Mucosa of gallbladder (tissue), 1 donor: Measurements from ENCODE around the gene KDM2A. TPM values are rescaled to one million over a fixed set of nuclear protein-coding genes. Genes with fewer than 3 reads are reported as not detected.
"Not testable (repeated sequence)": the region's sequence is repeated elsewhere in the genome, so short reads cannot be mapped to it uniquely, and the experiment has no call there.

Experiments used
- DNase-seq: peaks from one replicate; pipeline ENCODE4 v3.0.0-alpha.2; 2020; ENCODE audit warnings: low spot score
- total RNA-seq: library from RNA; stranded (reverse); gene quantifications from one replicate; pipeline ENCODE4 v1.2.1, GENCODE V29; 2021
- donor health status: DM: no; HTN: no; CAD: no.

The KDM2A gene
- total RNA-seq, 1 donor from 2014 or later, result 76.9 TPM

DNA sequence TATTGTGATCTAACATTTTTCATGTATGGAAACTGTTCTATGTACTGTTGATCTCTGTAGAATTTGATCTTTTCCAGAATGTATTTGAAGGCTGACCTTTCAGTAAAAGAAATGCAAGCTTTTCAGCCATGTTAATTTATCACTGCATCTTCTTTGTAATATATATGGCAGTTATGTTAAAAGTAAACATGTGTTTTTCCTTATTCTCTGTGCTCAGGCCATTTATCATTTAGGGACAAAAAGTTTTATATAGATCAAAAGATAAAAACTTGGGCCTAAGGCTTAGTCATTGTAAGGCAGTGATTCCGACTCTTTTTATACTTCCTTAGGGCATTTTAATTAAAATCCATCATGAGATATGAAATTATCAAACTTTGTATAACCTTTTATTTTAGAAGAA, 48.7 kb downstream of the KDM2A start:
- DNase-seq, result no peak

DNA sequence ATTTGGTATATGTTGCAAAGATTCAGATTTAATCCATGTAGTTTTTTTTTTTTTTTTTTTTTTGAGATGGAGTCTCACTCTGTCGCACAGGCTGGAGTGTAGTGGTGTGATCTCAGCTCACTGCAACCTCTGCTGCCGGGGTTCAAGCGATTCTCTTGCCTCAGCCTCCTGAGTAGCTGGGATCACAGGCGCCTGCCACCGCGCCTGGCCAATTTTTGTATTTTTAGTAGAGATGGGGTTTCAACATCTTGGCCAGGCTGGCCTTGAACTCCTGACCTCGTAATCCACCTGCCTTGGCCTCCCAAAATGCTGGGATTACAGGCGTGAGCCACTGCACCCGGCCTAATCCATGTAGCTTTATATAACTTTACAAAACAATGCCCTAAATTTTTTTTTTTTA, 49.8 kb downstream of the KDM2A start:
- DNase-seq, result not testable (repeated sequence)

DNA sequence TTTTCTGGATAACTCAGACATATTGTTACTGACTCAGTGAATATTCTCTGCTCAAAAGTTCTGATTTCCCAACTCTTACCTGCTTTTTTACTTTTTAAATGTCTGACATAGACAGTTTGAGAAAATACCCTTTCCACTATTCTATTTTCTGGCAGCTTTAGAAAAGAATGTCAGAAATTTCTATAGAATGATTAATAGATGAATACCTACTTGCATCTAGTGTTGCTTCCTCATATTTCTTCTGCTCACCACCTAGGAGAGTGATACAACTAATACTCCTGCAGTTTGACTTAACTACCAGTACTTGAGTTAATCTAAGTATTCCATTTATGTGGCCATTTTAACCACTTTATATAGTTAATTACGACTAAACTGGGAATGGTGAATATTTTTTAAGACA, 55.2 kb downstream of the KDM2A start:
- no peak for DNase-seq

DNA sequence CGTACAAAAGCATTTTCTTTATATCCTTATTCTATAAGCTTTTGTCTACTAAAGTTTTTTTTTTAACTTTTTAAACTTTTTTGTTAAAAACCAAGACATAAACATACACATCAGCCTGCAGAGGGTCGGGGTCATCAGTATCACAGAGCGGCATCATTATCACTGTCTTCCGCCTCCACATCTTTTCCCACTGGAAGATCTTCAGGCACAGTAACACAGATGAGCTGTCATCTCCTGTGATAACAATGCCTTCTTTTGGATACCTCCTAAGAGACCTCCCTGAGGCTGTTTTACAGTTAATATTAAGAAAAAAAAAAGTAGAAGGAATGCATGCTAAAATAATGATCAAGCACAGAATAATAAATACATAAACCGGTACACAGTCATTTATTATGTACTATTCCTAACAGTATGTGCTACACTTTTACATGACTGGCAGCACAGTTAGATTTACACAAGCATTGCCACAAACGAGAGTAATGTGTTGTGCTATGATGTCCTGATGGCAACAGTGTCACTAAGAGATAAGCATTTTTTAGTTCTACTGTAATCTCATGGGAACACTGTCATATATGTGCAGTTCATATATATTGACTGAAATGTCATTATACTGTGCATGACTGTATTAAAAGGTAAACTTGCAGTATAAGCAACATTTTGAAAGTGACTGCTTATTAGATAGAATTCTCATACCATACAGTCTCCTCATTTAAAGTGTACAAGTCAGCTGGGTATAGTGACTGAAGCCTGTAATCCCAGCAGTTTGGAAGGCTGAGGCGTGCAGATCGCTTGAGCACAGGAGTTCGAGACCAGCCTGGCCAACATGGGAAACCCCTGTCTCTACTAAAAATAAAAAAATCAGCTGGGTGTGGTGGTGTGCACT, 58.6 kb downstream of the KDM2A start:
- DNase-seq, result no peak

DNA sequence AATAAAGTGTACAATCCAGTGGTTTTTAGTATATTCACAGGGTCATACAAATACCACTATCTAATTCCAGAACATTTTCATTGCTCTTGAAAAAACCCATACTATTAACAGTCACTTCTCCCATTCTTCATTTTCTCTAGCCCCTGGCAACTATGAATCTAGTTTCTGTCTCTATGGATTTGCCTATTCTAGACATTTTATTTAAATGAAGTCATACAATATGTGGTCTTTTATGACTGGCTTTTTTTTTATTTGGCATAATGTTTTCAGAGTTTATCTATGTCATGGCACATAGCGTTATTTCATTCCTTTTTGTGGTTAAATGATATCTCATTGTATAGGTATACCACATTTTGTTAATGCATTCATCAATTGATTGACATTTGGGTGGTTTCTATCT, 59.4 kb downstream of the KDM2A start:
- DNase-seq, result no peak

DNA sequence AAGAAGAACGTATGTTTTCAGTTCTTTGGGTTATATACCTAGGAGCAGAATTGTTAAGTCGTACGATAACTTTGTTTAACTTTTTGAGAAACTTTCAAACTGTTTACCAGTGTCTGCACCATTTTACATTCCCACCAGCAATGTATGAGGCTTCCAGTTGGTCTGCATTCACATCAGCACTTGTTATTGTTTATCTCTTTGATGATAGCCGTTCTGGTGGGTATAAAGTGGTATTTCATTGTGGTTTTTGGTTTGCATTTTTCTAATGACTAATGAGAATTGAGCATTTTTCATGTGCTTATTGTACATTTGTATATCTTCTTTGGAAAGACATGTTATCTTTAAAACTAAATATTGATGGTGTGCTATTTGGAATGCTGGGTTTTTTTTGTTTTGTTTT, 59.8 kb downstream of the KDM2A start:
- no peak for DNase-seq

DNA sequence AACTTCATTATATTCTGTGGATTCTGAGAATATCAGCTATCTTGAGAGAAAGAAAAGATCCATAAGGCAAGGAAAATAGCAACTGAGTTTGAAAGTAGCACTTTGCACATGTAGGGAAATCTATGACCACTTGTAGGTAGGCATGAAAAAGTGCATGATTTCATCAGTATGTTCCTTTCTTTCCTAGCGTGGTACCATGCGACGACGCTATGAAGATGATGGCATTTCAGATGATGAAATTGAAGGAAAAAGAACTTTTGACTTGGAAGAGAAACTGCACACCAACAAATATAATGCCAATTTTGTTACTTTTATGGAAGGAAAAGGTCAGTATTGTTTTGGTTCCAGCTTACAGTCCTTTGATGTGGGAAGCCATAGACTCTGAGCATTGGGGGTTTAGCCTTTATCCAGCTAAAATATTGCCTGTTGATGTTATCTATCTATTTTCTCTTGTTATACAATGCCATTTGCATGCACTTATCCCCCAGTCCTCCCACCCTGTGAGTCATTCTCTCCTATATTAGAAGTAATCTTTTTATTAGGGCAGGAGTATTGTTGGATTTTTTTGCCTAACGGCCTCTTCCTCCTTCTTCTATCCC, 60.9 kb downstream of the KDM2A start:
- DNase-seq, result no peak

DNA sequence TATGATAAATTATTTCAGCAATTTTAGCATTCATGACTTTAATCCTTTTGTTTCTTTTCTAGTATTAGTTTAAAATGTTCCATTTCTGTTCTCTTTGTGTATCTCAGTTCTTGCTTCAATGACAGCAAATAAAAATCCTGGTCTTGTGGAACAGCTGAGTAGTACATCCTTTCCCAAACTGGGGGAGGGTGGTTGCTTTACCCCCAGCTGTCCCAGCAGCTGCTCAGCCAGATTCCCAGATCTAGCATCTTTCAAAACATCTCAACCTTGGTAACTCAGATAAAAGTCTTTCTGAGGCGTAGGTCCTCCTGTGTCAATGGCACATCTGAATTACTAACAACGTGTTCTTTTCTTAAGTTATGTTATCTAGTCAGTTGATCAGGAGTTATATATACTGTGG, 75.0 kb downstream of the KDM2A start:
- DNase-seq, result no peak

DNA sequence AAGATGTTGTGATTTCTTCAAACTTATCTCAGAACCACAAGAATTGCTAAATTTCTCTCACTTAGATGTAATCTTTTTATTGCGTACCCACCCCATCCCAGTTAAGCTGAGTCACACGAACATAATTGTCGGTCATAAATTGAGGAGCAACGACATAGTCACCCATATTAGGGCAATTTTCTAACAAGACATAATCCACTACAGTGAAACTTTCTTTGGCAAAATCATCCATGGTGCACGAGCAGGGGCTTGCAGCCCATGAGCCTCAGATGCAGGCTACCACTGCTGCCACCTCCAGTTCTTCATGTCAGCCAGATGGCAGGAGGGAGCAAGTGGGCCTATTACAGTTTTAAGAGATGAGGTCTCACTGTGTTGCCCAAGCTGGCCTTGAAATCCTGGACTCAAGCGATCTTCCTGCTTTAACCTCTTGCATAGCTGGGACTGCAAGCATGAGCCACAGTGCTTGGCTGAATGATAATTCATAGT, 77.0 kb downstream of the KDM2A start:
- no peak for DNase-seq

DNA sequence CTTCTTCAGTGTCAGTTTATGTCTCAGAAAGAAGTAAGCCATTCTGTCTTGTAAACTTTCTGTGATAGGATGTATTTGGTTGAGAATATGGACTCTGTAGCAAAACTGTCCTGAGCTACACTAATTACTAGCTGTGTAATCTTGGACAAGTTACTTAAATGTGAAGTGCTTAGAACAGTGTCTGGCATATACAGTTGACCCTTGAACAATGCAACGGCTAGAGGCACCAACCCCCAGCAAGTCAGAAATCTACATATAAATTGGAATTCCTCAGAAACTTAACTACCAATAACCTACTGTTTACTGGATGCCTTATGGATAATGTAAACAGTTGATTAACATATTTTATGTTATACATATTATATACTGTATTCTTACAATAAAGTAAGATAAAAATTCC, 78.5 kb downstream of the KDM2A start:
- no peak for DNase-seq

DNA sequence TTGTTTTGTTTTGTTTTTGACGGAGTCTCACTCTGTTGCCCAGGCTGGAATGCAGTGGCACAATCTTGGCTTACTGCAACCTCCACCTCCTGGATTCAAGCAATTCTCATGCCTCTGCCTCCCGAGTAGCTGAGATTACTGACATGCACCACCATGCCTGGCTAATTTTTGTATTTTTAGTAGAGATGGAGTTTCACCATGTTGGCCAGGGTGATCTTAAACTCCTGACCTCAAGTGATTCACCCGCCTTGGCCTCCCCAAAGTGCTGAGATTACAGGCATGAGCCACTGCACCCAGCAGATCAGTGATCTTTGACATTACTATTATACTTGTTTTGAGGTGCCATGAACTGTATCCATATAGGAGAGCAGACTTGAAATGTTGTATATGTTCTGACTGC, 79.7 kb downstream of the KDM2A start:
- not testable (repeated sequence) for DNase-seq

DNA sequence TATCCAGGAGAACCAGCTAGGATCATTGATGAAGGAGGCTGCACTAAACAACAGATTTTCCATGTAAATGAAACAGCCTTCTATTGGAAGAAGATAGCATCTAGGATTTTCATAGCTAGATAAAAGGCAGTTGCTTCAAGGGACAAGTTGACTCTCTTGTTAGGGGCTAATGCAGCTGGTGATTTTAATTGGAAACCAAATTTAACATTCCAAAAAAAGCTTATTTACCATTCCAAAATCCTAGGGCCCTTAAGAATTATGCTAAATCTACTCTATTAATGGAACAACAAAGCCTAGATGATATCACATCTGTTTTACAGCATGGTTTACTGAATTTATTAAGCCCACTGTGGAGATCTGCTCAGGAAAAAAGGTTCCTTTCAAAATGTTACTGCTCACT, 80.7 kb downstream of the KDM2A start:
- no peak for DNase-seq

DNA sequence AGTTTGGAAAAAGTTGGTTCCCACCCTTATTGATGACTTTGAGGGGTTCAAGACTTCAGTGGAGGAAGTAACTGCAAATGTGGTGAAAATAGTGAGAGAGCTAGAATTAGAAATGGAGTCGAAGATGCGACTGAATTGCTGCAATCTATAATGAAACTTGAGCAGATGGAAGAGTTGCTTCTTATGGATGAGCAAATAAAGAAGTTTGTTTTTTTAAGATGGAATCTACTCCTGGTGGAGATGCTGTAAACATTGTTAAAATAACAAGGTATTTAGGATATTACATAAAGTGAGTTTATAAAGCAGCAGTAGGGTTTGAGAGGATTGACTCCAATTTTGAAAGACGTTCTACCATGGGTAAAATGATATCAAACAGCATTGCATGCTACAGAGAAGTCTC, 83.0 kb downstream of the KDM2A start:
- no peak for DNase-seq

DNA sequence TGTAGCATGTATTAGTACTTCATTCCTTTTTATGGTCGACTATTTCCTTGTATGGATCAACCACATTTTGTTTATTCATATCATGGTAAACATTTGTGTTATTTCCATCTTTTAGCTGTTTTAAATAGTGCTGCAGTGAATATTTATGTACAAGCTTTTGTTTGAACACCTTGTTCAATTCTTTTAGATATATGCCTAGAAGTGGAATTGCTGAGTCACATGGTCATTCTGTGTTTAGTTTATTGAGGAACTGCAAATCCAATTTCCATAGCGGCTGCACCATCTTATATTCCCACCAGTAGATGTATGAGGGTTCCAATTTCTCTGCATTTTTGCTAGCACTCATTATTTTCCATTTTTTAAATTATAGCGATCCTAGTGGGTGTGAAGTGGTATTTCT, 85.8 kb downstream of the KDM2A start:
- DNase-seq, result no peak

DNA sequence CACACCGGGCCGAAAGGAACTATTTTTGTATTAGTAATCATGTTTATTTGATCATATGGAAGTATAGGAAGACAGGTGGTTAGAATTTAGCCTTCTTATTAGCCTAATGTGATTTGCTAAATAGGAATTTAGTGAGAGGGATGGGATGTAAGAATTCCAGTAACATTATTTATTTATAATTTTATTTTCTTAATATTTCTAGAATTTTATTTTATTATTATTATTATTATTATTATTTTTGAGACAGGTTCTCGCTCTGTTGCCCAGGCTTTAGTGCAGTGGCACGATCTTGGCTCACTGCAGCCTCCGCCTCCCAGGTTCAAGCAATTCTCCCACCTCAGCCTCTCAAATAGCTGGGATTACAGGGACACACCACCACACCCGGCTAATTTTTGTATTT, 90.2 kb downstream of the KDM2A start:
- not testable (repeated sequence) for DNase-seq

DNA sequence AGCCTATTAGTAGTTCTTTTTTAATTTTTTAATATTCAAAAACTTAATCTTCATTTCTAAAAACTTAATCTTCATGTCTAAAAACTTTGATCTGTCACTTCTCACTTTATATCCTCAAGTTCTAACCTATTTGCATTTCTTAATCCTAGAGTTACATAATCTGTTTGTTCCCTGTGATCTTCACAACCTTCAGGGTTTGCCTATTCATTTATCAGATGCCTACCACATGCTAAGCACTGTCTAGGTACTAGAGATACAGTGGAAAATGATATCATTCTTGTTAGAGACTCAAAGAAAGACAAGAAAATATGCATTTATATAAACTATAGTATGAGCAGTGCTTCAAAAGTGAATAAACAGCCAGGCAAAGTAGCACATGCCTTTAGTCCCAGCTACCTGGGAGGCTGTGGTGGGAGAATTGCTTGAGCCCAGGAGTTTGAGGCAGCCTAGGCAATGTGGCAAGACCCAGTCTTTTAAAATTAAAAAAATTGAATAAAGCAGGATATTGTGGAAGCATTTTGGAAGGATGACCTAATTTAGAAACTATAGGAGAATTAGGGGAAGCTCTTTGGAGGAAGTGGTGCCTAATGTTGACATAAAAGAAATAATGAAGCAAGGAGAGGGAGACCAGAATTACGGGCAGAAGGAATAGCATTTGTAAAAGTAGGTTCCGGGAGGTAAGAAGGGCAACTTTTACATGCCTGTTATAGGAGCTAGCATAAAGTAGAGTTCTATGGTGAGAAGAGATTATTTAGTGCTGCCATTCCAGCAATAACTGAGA, 92.8 kb downstream of the KDM2A start:
- DNase-seq, result no peak

DNA sequence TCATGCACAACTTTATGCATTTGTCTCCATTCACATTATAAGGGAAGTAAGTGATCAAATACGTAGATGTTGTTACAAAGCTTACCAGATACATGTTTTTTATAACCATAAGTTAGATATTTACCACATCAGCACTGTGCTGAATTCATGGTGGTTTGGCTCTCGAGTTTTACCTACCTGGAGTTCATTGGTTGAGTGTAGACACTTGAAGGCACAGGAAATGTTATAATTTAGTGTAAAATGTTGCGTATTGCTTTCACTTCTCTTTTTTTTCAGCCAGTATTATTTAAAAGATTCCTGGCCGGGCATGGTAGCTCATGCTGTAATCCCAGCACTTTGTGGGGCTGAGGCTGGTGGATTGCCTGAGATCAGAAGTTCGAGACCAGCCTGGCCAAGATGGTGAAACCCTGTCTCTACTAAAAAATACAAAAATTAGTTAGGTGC, 94.1 kb downstream of the KDM2A start:
- DNase-seq, result no peak

DNA sequence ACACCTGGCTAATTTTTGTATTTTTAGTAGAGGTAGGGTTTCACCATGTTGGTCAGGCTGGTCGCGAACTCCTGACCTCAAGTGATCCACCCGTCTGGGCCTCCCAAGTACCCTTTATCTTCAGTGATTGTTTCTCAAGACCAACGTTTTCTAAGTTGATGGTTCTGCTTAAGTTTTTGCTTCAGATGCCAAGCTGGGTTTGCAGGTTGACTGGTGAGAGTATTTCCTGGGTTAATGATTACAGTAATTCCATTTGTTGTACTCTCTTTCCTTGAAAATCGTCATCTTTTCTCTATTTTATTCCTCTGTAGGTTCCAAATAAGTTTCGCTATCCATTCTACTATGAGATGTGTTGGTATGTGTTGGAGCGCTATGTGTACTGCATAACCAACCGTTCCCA, 108.7 kb downstream of the KDM2A start:
- no peak for DNase-seq

DNA sequence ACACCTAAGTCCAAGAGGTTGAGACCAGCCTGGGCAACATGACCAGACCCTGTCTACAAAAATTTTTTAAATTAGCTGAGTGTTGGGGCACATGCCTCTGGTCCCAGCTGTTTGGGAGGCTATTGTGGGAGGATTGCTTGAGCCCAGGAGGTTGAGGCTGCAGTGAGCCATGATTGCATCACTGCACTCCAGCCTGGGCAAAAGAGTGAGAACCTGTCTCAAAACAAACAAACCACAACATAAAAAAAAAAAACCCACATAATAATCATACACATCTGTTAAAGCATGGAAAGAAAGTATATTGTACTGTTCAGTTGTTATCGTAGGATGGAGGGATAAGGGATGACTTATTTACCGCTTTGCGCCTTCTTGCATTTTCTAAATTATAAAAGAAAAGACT, 111.3 kb downstream of the KDM2A start:
- no peak for DNase-seq

DNA sequence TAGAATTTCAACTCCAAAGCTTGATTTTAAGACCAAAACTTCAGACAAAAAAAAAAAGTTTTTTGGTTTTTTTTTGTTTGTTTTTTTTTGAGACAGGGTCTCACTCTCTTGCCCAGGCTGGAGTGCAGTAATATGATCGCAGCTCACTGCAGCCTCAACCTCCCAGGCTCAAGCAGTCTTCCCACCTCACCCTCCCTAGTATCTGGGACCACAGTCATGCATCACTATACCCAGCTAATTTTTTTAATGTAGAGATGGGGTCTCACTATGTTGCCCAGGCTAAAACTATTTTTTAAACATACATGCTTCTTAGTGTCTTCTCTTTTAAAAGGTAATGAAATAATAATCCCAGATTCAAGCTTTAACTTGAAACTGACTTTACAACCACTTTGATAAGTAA, 111.8 kb downstream of the KDM2A start:
- DNase-seq, result no peak

DNA sequence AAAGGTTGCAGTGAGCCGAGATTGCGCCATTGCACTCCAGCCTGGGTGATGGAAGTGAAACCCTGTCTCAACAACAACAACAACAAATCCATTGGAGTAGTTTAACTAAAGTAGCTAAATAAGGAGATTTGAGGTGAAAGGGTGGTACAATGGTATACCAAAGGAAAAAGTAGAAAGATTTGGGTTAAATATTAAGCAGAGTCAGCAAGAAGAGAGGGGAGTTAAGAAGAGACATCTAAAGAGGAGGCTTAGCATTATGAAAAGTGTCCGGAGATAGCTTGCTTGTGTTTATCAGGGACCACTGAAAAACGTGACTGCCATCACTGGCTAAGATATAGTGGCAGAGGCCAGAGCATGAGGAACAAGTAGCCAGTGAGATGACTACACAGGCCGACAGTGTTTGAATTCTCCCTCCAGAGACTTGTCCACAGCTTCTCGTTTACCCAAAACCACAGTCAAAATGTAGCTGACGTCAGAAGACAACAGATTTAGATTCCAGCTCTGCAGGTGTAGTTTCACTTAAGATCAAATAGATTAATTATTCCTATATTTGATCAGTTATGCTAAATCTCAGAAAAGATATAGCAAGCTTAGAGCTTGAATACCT, 114.6 kb downstream of the KDM2A start:
- DNase-seq, result no peak

DNA sequence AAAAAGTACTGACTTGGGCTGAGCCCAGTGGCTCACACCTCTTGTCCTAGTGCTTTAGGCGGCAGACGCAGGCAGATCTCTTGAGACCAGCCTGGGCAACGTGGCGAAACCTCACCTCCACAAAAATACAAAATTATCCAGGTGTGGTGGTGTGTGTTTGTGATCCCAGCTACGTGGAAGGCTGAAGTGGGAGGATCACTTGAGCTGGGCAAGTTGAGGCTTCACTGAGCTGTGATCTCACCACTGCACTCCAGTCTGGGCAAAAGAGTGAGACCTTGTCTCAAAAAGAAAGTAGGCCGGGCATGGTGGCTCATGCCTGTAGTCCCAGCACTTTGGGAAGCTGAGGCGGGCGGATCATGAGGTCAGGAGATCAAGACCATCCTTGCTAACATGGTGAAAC, 115.5 kb downstream of the KDM2A start:
- not testable (repeated sequence) for DNase-seq
